Measurements from ENCODE around the gene RBM6.

DNA sequence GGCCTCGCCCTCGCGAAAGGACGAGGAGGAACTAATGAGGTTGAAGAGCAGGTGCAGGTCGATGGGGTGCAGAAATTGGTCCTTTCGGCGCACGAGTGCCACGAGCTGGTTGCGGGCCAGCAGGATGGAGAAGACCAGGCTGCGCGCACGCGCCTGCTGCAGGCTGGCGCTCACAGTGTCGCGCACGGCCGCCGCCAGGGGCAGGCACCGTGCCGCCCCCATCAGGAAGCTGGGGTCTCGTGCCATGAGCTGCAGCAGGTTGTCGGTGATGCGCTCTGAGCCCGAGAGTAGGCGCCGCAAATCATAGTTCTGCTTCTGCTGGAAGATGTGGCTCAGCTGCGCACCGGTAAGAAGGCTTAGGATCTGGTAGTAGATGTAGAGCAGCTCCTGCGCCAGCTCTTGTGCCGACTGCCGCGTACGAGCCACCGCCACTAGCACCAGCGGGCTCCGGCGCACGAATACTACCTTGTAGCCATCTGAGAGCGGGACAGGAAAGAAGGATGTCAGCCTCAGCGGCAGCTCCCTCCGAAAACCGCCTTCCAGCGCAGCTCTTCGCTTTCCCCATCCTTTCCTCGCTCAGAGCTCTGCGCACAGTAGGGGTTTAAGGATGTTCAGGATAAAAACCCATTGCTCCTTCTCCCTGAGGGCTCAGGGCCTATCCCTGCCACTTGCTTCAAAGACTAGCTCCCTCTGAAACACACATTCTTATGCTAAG, 29.4 kb upstream of the RBM6 start:
- TF ChIP-seq EZH2 (IDR thresholded peaks at IDR 0.05; ENCODE audit: low read depth, unreplicated experiment) (no peak), POLR2AphosphoS5 (IDR thresholded peaks at IDR 0.05; ENCODE audit: low read depth) (no peak; the same call in 1 of the 2 replicates), EZH2phosphoT487 (IDR thresholded peaks at IDR 0.05; ENCODE audit: unreplicated experiment) (no peak), CREB1 (CRISPR knock-in tag; IDR thresholded peaks at IDR 0.05; ENCODE audit: low read depth) (no peak; the same call in 1 of the 2 replicates), JUNB (IDR thresholded peaks at IDR 0.05; ENCODE audit: unreplicated experiment) (no peak), STAT1 (IDR thresholded peaks at IDR 0.05; ENCODE audit: unreplicated experiment) (no peak), ZNF331 (CRISPR knock-in tag; IDR thresholded peaks at IDR 0.05; ENCODE audit: low read depth) (no peak), NANOG (IDR thresholded peaks at IDR 0.05; ENCODE audit: borderline replicate concordance) (no peak), ZNF114 (CRISPR knock-in tag; IDR thresholded peaks at IDR 0.05) (no peak)
- TF ChIP-seq, protein P1, sequence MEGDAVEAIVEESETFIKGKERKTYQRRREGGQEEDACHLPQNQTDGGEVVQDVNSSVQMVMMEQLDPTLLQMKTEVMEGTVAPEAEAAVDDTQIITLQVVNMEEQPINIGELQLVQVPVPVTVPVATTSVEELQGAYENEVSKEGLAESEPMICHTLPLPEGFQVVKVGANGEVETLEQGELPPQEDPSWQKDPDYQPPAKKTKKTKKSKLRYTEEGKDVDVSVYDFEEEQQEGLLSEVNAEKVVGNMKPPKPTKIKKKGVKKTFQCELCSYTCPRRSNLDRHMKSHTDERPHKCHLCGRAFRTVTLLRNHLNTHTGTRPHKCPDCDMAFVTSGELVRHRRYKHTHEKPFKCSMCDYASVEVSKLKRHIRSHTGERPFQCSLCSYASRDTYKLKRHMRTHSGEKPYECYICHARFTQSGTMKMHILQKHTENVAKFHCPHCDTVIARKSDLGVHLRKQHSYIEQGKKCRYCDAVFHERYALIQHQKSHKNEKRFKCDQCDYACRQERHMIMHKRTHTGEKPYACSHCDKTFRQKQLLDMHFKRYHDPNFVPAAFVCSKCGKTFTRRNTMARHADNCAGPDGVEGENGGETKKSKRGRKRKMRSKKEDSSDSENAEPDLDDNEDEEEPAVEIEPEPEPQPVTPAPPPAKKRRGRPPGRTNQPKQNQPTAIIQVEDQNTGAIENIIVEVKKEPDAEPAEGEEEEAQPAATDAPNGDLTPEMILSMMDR (conservative IDR thresholded peaks at IDR 0.05; ENCODE audit: low read depth in 2 of 2): peak; percentile 36 to 63; a peak in 3 of 4 replicates
- TF ChIP-seq, protein P2, sequence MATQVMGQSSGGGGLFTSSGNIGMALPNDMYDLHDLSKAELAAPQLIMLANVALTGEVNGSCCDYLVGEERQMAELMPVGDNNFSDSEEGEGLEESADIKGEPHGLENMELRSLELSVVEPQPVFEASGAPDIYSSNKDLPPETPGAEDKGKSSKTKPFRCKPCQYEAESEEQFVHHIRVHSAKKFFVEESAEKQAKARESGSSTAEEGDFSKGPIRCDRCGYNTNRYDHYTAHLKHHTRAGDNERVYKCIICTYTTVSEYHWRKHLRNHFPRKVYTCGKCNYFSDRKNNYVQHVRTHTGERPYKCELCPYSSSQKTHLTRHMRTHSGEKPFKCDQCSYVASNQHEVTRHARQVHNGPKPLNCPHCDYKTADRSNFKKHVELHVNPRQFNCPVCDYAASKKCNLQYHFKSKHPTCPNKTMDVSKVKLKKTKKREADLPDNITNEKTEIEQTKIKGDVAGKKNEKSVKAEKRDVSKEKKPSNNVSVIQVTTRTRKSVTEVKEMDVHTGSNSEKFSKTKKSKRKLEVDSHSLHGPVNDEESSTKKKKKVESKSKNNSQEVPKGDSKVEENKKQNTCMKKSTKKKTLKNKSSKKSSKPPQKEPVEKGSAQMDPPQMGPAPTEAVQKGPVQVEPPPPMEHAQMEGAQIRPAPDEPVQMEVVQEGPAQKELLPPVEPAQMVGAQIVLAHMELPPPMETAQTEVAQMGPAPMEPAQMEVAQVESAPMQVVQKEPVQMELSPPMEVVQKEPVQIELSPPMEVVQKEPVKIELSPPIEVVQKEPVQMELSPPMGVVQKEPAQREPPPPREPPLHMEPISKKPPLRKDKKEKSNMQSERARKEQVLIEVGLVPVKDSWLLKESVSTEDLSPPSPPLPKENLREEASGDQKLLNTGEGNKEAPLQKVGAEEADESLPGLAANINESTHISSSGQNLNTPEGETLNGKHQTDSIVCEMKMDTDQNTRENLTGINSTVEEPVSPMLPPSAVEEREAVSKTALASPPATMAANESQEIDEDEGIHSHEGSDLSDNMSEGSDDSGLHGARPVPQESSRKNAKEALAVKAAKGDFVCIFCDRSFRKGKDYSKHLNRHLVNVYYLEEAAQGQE (IDR thresholded peaks at IDR 0.05; ENCODE audit: unreplicated experiment): no peak
- TF ChIP-seq, protein P3, sequence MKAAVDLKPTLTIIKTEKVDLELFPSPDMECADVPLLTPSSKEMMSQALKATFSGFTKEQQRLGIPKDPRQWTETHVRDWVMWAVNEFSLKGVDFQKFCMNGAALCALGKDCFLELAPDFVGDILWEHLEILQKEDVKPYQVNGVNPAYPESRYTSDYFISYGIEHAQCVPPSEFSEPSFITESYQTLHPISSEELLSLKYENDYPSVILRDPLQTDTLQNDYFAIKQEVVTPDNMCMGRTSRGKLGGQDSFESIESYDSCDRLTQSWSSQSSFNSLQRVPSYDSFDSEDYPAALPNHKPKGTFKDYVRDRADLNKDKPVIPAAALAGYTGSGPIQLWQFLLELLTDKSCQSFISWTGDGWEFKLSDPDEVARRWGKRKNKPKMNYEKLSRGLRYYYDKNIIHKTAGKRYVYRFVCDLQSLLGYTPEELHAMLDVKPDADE (IDR thresholded peaks at IDR 0.05): no peak
- TF ChIP-seq, protein P4, sequence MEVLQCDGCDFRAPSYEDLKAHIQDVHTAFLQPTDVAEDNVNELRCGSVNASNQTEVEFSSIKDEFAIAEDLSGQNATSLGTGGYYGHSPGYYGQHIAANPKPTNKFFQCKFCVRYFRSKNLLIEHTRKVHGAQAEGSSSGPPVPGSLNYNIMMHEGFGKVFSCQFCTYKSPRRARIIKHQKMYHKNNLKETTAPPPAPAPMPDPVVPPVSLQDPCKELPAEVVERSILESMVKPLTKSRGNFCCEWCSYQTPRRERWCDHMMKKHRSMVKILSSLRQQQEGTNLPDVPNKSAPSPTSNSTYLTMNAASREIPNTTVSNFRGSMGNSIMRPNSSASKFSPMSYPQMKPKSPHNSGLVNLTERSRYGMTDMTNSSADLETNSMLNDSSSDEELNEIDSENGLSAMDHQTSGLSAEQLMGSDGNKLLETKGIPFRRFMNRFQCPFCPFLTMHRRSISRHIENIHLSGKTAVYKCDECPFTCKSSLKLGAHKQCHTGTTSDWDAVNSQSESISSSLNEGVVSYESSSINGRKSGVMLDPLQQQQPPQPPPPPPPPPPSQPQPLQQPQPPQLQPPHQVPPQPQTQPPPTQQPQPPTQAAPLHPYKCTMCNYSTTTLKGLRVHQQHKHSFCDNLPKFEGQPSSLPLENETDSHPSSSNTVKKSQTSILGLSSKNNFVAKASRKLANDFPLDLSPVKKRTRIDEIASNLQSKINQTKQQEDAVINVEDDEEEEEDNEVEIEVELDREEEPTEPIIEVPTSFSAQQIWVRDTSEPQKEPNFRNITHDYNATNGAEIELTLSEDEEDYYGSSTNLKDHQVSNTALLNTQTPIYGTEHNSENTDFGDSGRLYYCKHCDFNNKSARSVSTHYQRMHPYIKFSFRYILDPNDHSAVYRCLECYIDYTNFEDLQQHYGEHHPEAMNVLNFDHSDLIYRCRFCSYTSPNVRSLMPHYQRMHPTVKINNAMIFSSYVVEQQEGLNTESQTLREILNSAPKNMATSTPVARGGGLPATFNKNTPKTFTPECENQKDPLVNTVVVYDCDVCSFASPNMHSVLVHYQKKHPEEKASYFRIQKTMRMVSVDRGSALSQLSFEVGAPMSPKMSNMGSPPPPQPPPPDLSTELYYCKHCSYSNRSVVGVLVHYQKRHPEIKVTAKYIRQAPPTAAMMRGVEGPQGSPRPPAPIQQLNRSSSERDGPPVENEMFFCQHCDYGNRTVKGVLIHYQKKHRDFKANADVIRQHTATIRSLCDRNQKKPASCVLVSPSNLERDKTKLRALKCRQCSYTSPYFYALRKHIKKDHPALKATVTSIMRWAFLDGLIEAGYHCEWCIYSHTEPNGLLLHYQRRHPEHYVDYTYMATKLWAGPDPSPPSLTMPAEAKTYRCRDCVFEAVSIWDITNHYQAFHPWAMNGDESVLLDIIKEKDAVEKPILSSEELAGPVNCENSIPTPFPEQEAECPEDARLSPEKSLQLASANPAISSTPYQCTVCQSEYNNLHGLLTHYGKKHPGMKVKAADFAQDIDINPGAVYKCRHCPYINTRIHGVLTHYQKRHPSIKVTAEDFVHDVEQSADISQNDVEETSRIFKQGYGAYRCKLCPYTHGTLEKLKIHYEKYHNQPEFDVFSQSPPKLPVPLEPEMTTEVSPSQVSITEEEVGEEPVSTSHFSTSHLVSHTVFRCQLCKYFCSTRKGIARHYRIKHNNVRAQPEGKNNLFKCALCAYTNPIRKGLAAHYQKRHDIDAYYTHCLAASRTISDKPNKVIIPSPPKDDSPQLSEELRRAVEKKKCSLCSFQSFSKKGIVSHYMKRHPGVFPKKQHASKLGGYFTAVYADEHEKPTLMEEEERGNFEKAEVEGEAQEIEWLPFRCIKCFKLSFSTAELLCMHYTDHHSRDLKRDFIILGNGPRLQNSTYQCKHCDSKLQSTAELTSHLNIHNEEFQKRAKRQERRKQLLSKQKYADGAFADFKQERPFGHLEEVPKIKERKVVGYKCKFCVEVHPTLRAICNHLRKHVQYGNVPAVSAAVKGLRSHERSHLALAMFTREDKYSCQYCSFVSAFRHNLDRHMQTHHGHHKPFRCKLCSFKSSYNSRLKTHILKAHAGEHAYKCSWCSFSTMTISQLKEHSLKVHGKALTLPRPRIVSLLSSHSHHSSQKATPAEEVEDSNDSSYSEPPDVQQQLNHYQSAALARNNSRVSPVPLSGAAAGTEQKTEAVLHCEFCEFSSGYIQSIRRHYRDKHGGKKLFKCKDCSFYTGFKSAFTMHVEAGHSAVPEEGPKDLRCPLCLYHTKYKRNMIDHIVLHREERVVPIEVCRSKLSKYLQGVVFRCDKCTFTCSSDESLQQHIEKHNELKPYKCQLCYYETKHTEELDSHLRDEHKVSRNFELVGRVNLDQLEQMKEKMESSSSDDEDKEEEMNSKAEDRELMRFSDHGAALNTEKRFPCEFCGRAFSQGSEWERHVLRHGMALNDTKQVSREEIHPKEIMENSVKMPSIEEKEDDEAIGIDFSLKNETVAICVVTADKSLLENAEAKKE (CRISPR knock-in tag; IDR thresholded peaks at IDR 0.05): no peak

All from GM23338 (cell line).